ENCODE data around the gene EVA1C.

The EVA1C gene

GRCh38 chr21:32414579-32415358, 2.3 kb downstream of the EVA1C start:
- H3K9me3 ChIP-seq (ENCODE audit: severe bottlenecking): no peaks in the 10 kb centered on the region
- no peak overlapping the region for H3K4me3 ChIP-seq (ENCODE audit: low read depth, low read length)
- DNase-seq: no peak
- peaks cover 64% of the 10 kb centered on the region for H3K27me3 ChIP-seq (ENCODE audit: insufficient read depth, low read depth, severe bottlenecking)
- peak; percentile 29; the same call in 1 of the 2 replicates for TF ChIP-seq CTCF (IDR thresholded peaks at IDR 0.05; ENCODE audit: low read depth, low read length)
- no peak overlapping the region for H3K27ac ChIP-seq
- H3K36me3 ChIP-seq: no peaks in the 10 kb centered on the region

GRCh38 chr21:32415451-32416398, 3.2 kb downstream of the EVA1C start:
- Histone ChIP-seq H3K4me3 (ENCODE audit: low read depth, low read length) (no peak overlapping the region), H3K27ac (no peak overlapping the region), H3K9me3 (ENCODE audit: severe bottlenecking) (no peaks in the 10 kb centered on the region), H3K27me3 (ENCODE audit: insufficient read depth, low read depth, severe bottlenecking) (peaks cover 56% of the 10 kb centered on the region), H3K36me3 (no peaks in the 10 kb centered on the region)
- no peak for TF ChIP-seq CTCF (IDR thresholded peaks at IDR 0.05; ENCODE audit: low read depth, low read length)
- DNase-seq: no peak

- Histone ChIP-seq H3K4me3 (ENCODE audit: low read depth, low read length) (no peak overlapping the region), H3K27ac (no peak overlapping the region), H3K36me3 (no peaks in the 10 kb centered on the region), H3K9me3 (ENCODE audit: severe bottlenecking) (peaks cover 11% of the 10 kb centered on the region), H3K27me3 (ENCODE audit: insufficient read depth, low read depth, severe bottlenecking) (peaks cover 33% of the 10 kb centered on the region)
- TF ChIP-seq CTCF (IDR thresholded peaks at IDR 0.05; ENCODE audit: low read depth, low read length): no peak
- DNase-seq: no peak
Observed at GRCh38 chr21:32418146-32418545, 5.6 kb downstream of the EVA1C start.

- DNase-seq: no peak
- TF ChIP-seq CTCF (IDR thresholded peaks at IDR 0.05; ENCODE audit: low read depth, low read length): no peak
Observed at GRCh38 chr21:32422064-32422463, 9.6 kb downstream of the EVA1C start.

GRCh38 chr21:32423320-32424190, 11.0 kb downstream of the EVA1C start:
- Histone ChIP-seq H3K36me3 (no peaks in the 10 kb centered on the region), H3K9me3 (ENCODE audit: severe bottlenecking) (peaks cover 11% of the 10 kb centered on the region), H3K27ac (no peak overlapping the region), H3K27me3 (ENCODE audit: insufficient read depth, low read depth, severe bottlenecking) (peaks cover 3% of the 10 kb centered on the region), H3K4me3 (ENCODE audit: low read depth, low read length) (no peak overlapping the region)
- no peak for TF ChIP-seq CTCF (IDR thresholded peaks at IDR 0.05; ENCODE audit: low read depth, low read length)
- DNase-seq: no peak

More at GRCh38 chr21:32422064-32422463, 9.6 kb downstream of the EVA1C start:
- H3K4me3 ChIP-seq (ENCODE audit: low read depth, low read length): no peak overlapping the region
- peaks cover 8% of the 10 kb centered on the region for H3K27me3 ChIP-seq (ENCODE audit: insufficient read depth, low read depth, severe bottlenecking)
- no peaks in the 10 kb centered on the region for H3K36me3 ChIP-seq
- H3K9me3 ChIP-seq (ENCODE audit: severe bottlenecking): peaks cover 11% of the 10 kb centered on the region
- no peak overlapping the region for H3K27ac ChIP-seq
